ENCODE data around the gene MEIS3. TPM values are rescaled to one million over a fixed set of nuclear protein-coding genes. Genes with fewer than 3 reads are reported as not detected.

Gene MEIS3
- total RNA-seq, 2 experiments from 2014 or later, result 1.3 TPM; not detected in 1

DNA sequence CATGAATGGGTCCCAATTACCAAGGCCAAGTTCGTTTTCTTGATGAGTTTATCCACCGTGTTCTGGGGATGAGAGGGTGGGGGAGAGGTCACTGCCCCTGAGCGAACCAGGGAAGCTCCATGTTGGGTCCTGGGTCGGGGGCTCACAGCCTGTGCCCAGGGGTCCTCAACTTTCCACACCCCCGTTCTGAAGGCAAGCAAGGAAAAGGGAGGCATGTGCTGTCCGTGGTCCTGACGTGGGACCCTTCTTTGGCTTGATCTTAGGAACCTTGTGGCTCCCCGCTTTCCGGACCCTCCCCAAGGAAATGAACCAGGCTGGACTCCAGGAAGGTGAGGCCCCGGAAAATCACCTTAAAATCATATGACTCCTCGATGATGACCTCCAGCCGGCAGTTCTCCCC, 18.2 kb upstream of the MEIS3 start:
- H2AFZ ChIP-seq (ENCODE audit: low read length), result no peak overlapping the region
- POLR2A ChIA-PET, result no interaction called here
- no TSS peak for BruUV-seq (replicated peaks)
- no peaks in the 10 kb centered on the region for H3K36me3 ChIP-seq (ENCODE audit: insufficient read depth, low read length)
- no peak overlapping the region for H3K4me3 ChIP-seq (ENCODE audit: low read depth, low read length, poor library complexity, severe bottlenecking)
- DNase-seq (ENCODE audit: low spot score), result no peak
- H3K79me2 ChIP-seq (ENCODE audit: insufficient read depth, low read depth, low read length), result no peaks in the 10 kb centered on the region
- H3K4me1 ChIP-seq (ENCODE audit: insufficient read depth, low read length, poor library complexity, severe bottlenecking), result peaks cover 10% of the 10 kb centered on the region
- H3K9me3 ChIP-seq (ENCODE audit: low read length), result no peaks in the 10 kb centered on the region
- H3K9me2 ChIP-seq (ENCODE audit: insufficient read depth, low read length), result no peaks in the 10 kb centered on the region
- no peak overlapping the region for H3K4me2 ChIP-seq (ENCODE audit: low read length)
- CTCF ChIA-PET (ENCODE audit: unreplicated experiment), result no interaction called here
- intact Hi-C loops (cut with micrococcal nuclease; ENCODE audit: unreplicated experiment), result loop anchor here (2.0 kb wide), 2 partner anchors 47 to 77 kb away; partner anchors contain the start of genes KPTN and NAPA
- H3K27ac ChIP-seq (ENCODE audit: low read depth, low read length, poor library complexity, severe bottlenecking), result no peak overlapping the region
- TF ChIP-seq, protein P1, sequence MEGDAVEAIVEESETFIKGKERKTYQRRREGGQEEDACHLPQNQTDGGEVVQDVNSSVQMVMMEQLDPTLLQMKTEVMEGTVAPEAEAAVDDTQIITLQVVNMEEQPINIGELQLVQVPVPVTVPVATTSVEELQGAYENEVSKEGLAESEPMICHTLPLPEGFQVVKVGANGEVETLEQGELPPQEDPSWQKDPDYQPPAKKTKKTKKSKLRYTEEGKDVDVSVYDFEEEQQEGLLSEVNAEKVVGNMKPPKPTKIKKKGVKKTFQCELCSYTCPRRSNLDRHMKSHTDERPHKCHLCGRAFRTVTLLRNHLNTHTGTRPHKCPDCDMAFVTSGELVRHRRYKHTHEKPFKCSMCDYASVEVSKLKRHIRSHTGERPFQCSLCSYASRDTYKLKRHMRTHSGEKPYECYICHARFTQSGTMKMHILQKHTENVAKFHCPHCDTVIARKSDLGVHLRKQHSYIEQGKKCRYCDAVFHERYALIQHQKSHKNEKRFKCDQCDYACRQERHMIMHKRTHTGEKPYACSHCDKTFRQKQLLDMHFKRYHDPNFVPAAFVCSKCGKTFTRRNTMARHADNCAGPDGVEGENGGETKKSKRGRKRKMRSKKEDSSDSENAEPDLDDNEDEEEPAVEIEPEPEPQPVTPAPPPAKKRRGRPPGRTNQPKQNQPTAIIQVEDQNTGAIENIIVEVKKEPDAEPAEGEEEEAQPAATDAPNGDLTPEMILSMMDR (conservative IDR thresholded peaks at IDR 0.05; ENCODE audit: low read length), result no peak
- TF ChIP-seq EZH2phosphoT487 (IDR thresholded peaks at IDR 0.05; ENCODE audit: borderline replicate concordance, low read depth, low read length), result no peak
- no peaks in the 10 kb centered on the region for H4K20me1 ChIP-seq (ENCODE audit: insufficient read depth, low read length)

DNA sequence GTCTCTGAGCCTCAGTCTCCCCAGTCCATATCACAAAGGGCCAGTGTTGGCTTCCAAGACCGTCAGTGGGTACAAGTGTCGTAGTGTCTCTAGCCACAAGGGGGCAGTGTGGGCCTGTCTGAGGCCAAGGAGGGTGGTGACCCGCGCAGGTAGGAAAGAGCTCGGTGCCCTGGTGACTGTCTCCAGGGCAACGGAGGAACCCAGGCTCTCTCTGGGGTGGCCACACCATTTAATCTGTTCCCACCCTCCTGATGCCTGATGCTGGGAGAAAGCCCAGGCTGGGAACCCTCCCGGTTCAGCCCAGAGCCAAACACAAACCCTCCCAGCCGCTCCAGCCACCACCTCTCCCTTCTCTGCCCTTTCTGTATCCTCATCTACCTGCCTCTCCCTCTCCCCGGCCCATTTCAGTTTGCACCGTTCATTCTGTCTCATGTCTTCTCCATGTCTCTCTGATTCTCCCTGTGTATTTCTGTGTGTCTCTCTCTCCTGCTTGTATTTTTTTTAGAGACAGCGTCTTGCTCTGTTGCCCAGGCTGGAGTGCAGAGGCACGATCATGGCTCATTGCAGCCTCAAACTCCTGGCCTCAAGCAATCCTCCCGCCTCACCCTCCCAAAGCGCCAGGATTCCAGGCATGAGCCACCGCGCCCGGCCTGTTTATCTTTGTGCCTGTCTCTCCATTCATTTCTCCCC, 17.5 kb upstream of the MEIS3 start:
- BruUV-seq (replicated peaks), result no TSS peak
- intact Hi-C loops (cut with micrococcal nuclease; ENCODE audit: unreplicated experiment), result loop anchor here (1.0 to 2.0 kb wide), 5 partner anchors 48 to 306 kb away; partner anchors contain the start of genes KPTN and NAPA
- no peak overlapping the region for H2AFZ ChIP-seq (ENCODE audit: low read length)

More for the DNA sequence above, 17.5 kb upstream of the MEIS3 start:
- H3K9me2 ChIP-seq (ENCODE audit: insufficient read depth, low read length), result no peaks in the 10 kb centered on the region
- H3K9me3 ChIP-seq (ENCODE audit: low read length), result no peaks in the 10 kb centered on the region
- H3K27ac ChIP-seq (ENCODE audit: low read depth, low read length, poor library complexity, severe bottlenecking), result no peak overlapping the region
- POLR2A ChIA-PET, result no interaction called here
- CTCF ChIA-PET (ENCODE audit: unreplicated experiment), result interaction anchor here (0.7 to 1.2 kb wide), 3 partner anchors 8 to 271 kb away, joined by 3 to 7 read pairs (median 4); no protein-coding TSS in a partner anchor
- H3K4me1 ChIP-seq (ENCODE audit: insufficient read depth, low read length, poor library complexity, severe bottlenecking), result peaks cover 14% of the 10 kb centered on the region
- H3K36me3 ChIP-seq (ENCODE audit: insufficient read depth, low read length), result no peaks in the 10 kb centered on the region
- no peak overlapping the region for H3K4me3 ChIP-seq (ENCODE audit: low read depth, low read length, poor library complexity, severe bottlenecking)
- peak; percentile 80 for DNase-seq (ENCODE audit: low spot score)
- no peaks in the 10 kb centered on the region for H3K79me2 ChIP-seq (ENCODE audit: insufficient read depth, low read depth, low read length)
- H4K20me1 ChIP-seq (ENCODE audit: insufficient read depth, low read length), result no peaks in the 10 kb centered on the region
- 0 out of 2 replicates have a peak overlapping the region, but pooled peaks have one; percentile 7 for H3K4me2 ChIP-seq (ENCODE audit: low read length)
- no peak for TF ChIP-seq EZH2phosphoT487 (IDR thresholded peaks at IDR 0.05; ENCODE audit: borderline replicate concordance, low read depth, low read length)
- TF ChIP-seq, protein P1 (conservative IDR thresholded peaks at IDR 0.05; ENCODE audit: low read length), result peak; percentile 94
